OCI-LY7 (cell line): ENCODE data around the gene ASB13. TPM values are rescaled to one million over a fixed set of nuclear protein-coding genes. Genes with fewer than 3 reads are reported as not detected.

Source experiments
- BruUV-seq: library from RNA; stranded (reverse); fragments of 400-500 nt; replicated peaks from 2 replicates; lab custom pipeline; 2021; lab: Mats Ljungman, UMichigan
- CTCF ChIA-PET: fragments of 300-600 bp; sonication (Branson Sonifier 250); formaldehyde crosslinking; loops from one replicate; lab custom pipeline; 2022; ENCODE audit warnings: antibody characterized with exemption; ENCODE audit not compliant: unreplicated experiment; lab: Charles Lee
- POLR2A ChIA-PET: fragments of 300-600 bp; sonication (Branson Sonifier 250); formaldehyde crosslinking; loops from one replicate; lab custom pipeline; 2022; ENCODE audit warnings: antibody characterized with exemption; lab: Charles Lee
- DNase-seq: peaks from one replicate; pipeline ENCODE4 v3.0.0-alpha.2; 2015; ENCODE audit warnings: low spot score
- H2AFZ ChIP-seq: fragments of 200-600 bp; sonication (generic), shearing (Covaris generic); 2 replicates; pipeline ENCODE4 v1.6.1; 2014; ENCODE audit warnings: mild to moderate bottlenecking, antibody characterized with exemption, low read length, moderate library complexity
- H3K27ac ChIP-seq: fragments of 200-600 bp; sonication (generic); 2 replicates; pipeline ENCODE4 v1.5.1; 2014; ENCODE audit warnings: mixed run types, low read depth, mild to moderate bottlenecking, moderate library complexity, low read length, inconsistent platforms; ENCODE audit not compliant: poor library complexity, severe bottlenecking
- H3K36me3 ChIP-seq: fragments of 200-600 bp; sonication (generic); 2 replicates; pipeline ENCODE4 v1.6.1; 2014; ENCODE audit warnings: mild to moderate bottlenecking, antibody characterized with exemption, low read length, moderate library complexity, mixed read lengths; ENCODE audit not compliant: insufficient read depth
- H3K4me1 ChIP-seq: fragments of 200-600 bp; sonication (generic); 2 replicates; pipeline ENCODE4 v1.5.1; 2014; ENCODE audit warnings: mild to moderate bottlenecking, low read length; ENCODE audit not compliant: insufficient read depth, poor library complexity, severe bottlenecking
- H3K4me2 ChIP-seq: fragments of 200-600 bp; sonication (generic); 2 replicates; pipeline ENCODE4 v1.6.1; 2014; ENCODE audit warnings: mild to moderate bottlenecking, low read length
- H3K4me3 ChIP-seq: fragments of 200-600 bp; sonication (generic); 2 replicates; pipeline ENCODE4 v1.5.1; 2014; ENCODE audit warnings: mild to moderate bottlenecking, low read depth, low read length; ENCODE audit not compliant: poor library complexity, severe bottlenecking
- H3K79me2 ChIP-seq: fragments of 200-600 bp; sonication (generic); 2 replicates; pipeline ENCODE4 v1.6.1; 2016; ENCODE audit warnings: low read depth, mild to moderate bottlenecking, low read length, moderate library complexity, mixed read lengths; ENCODE audit not compliant: insufficient read depth
- H3K9me2 ChIP-seq: fragments of 200-600 bp; sonication (generic); 2 replicates; pipeline ENCODE4 v1.6.1; 2016; ENCODE audit warnings: mild to moderate bottlenecking, low read length, mixed read lengths; ENCODE audit not compliant: insufficient read depth
- H3K9me3 ChIP-seq: fragments of 200-600 bp; sonication (generic); 2 replicates; pipeline ENCODE4 v1.6.1; 2014; ENCODE audit warnings: mild to moderate bottlenecking, mixed run types, low read length, mixed read lengths
- H4K20me1 ChIP-seq: fragments of 200-600 bp; sonication (generic); 2 replicates; pipeline ENCODE4 v1.6.1; 2014; ENCODE audit warnings: mild to moderate bottlenecking, antibody characterized with exemption, low read length, moderate library complexity, mixed read lengths; ENCODE audit not compliant: insufficient read depth
- EZH2phosphoT487 ChIP-seq: fragments of 200-600 bp; sonication (generic); IDR thresholded peaks from 2 replicates; pipeline ENCODE4 v1.6.1; 2018; ENCODE audit warnings: low read depth, borderline replicate concordance, mild to moderate bottlenecking, mixed run types, antibody characterized with exemption, low read length, moderate library complexity, mixed read lengths
- intact Hi-C: fragments of 100-400 bp; cut with micrococcal nuclease; formaldehyde crosslinking; loops from one replicate; pipeline ENCODE4 v1.10.0; 2022; ENCODE audit not compliant: unreplicated experiment
- total RNA-seq, 2 experiments: library from RNA; depleted of rRNA in 1 of 2; stranded (reverse); fragments of >200 nt in 1 of 2; shearing (Covaris generic) in 1 of 2; gene quantifications; 2 replicates each; pipeline ENCODE4 v1.2.3, GENCODE V29; 2014 to 2022
- TF ChIP-seq, protein P1 (sequence below): fragments of 200-600 bp; sonication (generic); conservative IDR thresholded peaks from 2 replicates; pipeline ENCODE4 v1.5.1; 2014; ENCODE audit warnings: mild to moderate bottlenecking, antibody characterized with exemption, low read length, moderate library complexity, mixed read lengths

ASB13 gene
- total RNA-seq, 2 experiments from 2014 or later: 25.6 to 108 TPM

DNA sequence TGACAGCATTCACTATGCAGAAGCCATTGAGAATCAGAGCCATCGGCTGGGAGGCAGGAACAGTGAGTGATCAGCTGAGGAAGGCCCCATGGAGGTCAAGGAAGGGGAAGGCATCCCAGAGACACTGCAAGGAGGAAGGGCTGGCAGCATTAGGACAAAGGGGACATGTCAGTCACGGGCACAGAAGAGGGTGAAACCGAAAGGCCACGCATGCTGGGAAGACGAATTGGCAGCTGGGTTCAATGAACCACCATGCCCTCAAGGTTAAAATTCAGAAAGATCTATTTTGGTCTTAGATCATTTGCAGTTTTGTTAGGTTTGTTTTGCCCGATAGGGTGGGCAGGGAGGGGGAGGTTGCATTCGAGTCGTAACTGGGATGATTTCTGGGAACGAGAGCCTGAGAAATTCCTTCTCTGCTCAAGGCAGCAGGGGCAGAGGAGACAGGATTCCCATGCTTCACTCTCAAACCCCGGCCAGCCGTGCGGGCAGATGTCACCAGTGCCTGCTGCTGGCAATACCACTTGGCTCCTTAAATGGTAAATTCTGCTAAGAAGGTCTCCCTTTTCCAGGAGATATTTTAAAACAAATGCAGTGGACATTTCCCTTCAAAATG, 57.7 kb downstream of the ASB13 start:
- H3K9me2 ChIP-seq: no peaks in the 10 kb centered on the region
- DNase-seq: no peak
- no peaks in the 10 kb centered on the region for H3K4me1 ChIP-seq
- BruUV-seq: no TSS peak
- no peak for TF ChIP-seq EZH2phosphoT487
- TF ChIP-seq, protein P1, sequence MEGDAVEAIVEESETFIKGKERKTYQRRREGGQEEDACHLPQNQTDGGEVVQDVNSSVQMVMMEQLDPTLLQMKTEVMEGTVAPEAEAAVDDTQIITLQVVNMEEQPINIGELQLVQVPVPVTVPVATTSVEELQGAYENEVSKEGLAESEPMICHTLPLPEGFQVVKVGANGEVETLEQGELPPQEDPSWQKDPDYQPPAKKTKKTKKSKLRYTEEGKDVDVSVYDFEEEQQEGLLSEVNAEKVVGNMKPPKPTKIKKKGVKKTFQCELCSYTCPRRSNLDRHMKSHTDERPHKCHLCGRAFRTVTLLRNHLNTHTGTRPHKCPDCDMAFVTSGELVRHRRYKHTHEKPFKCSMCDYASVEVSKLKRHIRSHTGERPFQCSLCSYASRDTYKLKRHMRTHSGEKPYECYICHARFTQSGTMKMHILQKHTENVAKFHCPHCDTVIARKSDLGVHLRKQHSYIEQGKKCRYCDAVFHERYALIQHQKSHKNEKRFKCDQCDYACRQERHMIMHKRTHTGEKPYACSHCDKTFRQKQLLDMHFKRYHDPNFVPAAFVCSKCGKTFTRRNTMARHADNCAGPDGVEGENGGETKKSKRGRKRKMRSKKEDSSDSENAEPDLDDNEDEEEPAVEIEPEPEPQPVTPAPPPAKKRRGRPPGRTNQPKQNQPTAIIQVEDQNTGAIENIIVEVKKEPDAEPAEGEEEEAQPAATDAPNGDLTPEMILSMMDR: no peak
- no peaks in the 10 kb centered on the region for H3K9me3 ChIP-seq
- ChIA-PET CTCF (no interaction called here), POLR2A (no interaction called here)
- no peak overlapping the region for H3K4me2 ChIP-seq
- no peak overlapping the region for H2AFZ ChIP-seq
- H3K36me3 ChIP-seq: no peaks in the 10 kb centered on the region
- no peak overlapping the region for H3K4me3 ChIP-seq
- no peaks in the 10 kb centered on the region for H3K79me2 ChIP-seq
- intact Hi-C loops: no loop called here
- H4K20me1 ChIP-seq: no peaks in the 10 kb centered on the region
- H3K27ac ChIP-seq: no peak overlapping the region

DNA sequence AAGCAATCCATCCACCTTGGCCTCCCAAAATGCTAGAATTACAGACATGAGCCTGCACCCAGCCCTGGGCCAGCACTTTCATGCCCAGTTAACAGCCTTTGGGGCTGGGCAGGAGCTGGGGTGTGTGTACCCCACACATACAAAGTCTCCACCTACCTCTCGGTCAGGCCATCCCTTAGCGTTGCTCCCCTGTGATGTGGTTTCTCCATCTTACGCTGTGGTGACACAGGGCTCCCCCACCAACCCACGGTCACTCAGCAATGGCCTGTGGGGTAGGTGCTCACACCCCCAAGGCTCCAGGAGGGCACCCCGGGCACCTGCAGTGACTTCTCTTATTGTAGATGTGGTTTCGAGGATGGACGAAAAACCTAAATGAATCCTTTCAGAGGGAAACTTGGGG, 58.8 kb downstream of the ASB13 start:
- H3K4me3 ChIP-seq: no peak overlapping the region
- CTCF ChIA-PET: no interaction called here
- no TSS peak for BruUV-seq
- no peaks in the 10 kb centered on the region for H4K20me1 ChIP-seq
- no peaks in the 10 kb centered on the region for H3K9me3 ChIP-seq
- intact Hi-C loops: no loop called here
- no peak for DNase-seq
- no peak overlapping the region for H3K4me2 ChIP-seq
- H3K9me2 ChIP-seq: no peaks in the 10 kb centered on the region
- TF ChIP-seq, protein P1: no peak
- no peak for TF ChIP-seq EZH2phosphoT487
- no peaks in the 10 kb centered on the region for H3K4me1 ChIP-seq
- no peak overlapping the region for H3K27ac ChIP-seq
- H3K36me3 ChIP-seq: no peaks in the 10 kb centered on the region
- no peak overlapping the region for H2AFZ ChIP-seq
- POLR2A ChIA-PET: interaction anchor here (0.8 kb wide), 1 partner anchor 172 kb away, joined by 3 read pairs; no protein-coding TSS in a partner anchor
- H3K79me2 ChIP-seq: no peaks in the 10 kb centered on the region

DNA sequence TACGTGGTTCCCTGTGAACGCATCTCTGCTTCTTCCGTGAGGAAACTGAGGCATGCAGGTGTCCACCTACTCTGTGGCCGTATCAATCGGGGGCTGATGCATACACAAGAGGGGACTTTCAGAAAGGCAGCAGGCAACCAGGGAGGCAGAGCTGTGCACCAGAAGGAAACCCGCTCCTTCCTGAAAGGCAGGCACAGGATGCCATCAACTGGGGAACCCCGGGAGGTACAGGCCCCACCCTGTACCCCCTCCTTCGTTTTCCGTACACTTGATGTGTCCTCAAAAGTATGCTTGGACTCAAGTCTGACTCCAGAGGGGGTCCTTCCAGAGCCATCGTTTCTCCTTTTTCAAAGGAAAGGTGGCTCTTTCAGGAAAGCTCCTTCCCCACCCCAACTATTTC, 59.5 kb downstream of the ASB13 start:
- CTCF ChIA-PET: no interaction called here
- TF ChIP-seq EZH2phosphoT487: no peak
- TF ChIP-seq, protein P1: peak; percentile 49; the same call in 1 of the 2 replicates
- H3K4me1 ChIP-seq: no peaks in the 10 kb centered on the region
- no peak overlapping the region for H3K27ac ChIP-seq
- intact Hi-C loops: no loop called here
- H3K9me2 ChIP-seq: no peaks in the 10 kb centered on the region
- no peak overlapping the region for H3K4me3 ChIP-seq
- H3K79me2 ChIP-seq: no peaks in the 10 kb centered on the region
- no peak overlapping the region for H3K4me2 ChIP-seq
- H3K9me3 ChIP-seq: no peaks in the 10 kb centered on the region
- POLR2A ChIA-PET: interaction anchor here (0.6 to 1.1 kb wide), 3 partner anchors 19 to 172 kb away, joined by 3 read pairs; no protein-coding TSS in a partner anchor
- no TSS peak for BruUV-seq
- H4K20me1 ChIP-seq: no peaks in the 10 kb centered on the region
- H2AFZ ChIP-seq: no peak overlapping the region
- peak; percentile 43 for DNase-seq
- H3K36me3 ChIP-seq: no peaks in the 10 kb centered on the region
